Mammary epithelial cell (primary cell): ENCODE measurements around the gene MCHR2.

Experiments
- EZH2 ChIP-seq: IDR thresholded peaks from 2 replicates; pipeline ENCODE4 v1.6.1; 2012; ENCODE audit warnings: low read length, inconsistent platforms, borderline replicate concordance
- TF ChIP-seq, protein P1 (sequence below), 2 donors: IDR thresholded peaks in 1 of 2; conservative IDR thresholded peaks in 1 of 2; 2 replicates each; pipeline ENCODE4 v1.5.1; 2011 to 2012; ENCODE audit warnings: inconsistent platforms in 2 of 2, low read length in 2 of 2, mild to moderate bottlenecking in 2 of 2, control low read depth in 1 of 2, low read depth in 1 of 2; ENCODE audit not compliant: insufficient read depth in 1 of 2; ENCODE audit errors: extremely low read depth in 1 of 2

- TF ChIP-seq, protein P1, sequence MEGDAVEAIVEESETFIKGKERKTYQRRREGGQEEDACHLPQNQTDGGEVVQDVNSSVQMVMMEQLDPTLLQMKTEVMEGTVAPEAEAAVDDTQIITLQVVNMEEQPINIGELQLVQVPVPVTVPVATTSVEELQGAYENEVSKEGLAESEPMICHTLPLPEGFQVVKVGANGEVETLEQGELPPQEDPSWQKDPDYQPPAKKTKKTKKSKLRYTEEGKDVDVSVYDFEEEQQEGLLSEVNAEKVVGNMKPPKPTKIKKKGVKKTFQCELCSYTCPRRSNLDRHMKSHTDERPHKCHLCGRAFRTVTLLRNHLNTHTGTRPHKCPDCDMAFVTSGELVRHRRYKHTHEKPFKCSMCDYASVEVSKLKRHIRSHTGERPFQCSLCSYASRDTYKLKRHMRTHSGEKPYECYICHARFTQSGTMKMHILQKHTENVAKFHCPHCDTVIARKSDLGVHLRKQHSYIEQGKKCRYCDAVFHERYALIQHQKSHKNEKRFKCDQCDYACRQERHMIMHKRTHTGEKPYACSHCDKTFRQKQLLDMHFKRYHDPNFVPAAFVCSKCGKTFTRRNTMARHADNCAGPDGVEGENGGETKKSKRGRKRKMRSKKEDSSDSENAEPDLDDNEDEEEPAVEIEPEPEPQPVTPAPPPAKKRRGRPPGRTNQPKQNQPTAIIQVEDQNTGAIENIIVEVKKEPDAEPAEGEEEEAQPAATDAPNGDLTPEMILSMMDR (conservative IDR thresholded peaks at IDR 0.05 in 1 of 2, IDR thresholded peaks at IDR 0.05 in 1 of 2; ENCODE audit: extremely low read depth in 1 of 2, insufficient read depth in 1 of 2, low read depth in 1 of 2, low read length in 2 of 2) = no peak
- TF ChIP-seq EZH2 = no peak
Observed at GRCh38 chr6:99993533-99994251, at the start of gene MCHR2.
